HG03521 (cell line): ENCODE data around the gene RBAK.
A peak's percentile ranks its signal among the peaks of the same experiment; 100 is the strongest.
"Not testable (repeated sequence)": the region's sequence is repeated elsewhere in the genome, so short reads cannot be mapped to it uniquely, and the experiment has no call there.

ENCODE experiments used
- ATAC-seq: cut with Tn5 transposase; IDR thresholded peaks from one replicate; pipeline ENCODE4 v1.9.1; 2021; ENCODE audit warnings: mild to moderate bottlenecking, moderate library complexity; ENCODE audit not compliant: unreplicated experiment

RBAK gene

DNA sequence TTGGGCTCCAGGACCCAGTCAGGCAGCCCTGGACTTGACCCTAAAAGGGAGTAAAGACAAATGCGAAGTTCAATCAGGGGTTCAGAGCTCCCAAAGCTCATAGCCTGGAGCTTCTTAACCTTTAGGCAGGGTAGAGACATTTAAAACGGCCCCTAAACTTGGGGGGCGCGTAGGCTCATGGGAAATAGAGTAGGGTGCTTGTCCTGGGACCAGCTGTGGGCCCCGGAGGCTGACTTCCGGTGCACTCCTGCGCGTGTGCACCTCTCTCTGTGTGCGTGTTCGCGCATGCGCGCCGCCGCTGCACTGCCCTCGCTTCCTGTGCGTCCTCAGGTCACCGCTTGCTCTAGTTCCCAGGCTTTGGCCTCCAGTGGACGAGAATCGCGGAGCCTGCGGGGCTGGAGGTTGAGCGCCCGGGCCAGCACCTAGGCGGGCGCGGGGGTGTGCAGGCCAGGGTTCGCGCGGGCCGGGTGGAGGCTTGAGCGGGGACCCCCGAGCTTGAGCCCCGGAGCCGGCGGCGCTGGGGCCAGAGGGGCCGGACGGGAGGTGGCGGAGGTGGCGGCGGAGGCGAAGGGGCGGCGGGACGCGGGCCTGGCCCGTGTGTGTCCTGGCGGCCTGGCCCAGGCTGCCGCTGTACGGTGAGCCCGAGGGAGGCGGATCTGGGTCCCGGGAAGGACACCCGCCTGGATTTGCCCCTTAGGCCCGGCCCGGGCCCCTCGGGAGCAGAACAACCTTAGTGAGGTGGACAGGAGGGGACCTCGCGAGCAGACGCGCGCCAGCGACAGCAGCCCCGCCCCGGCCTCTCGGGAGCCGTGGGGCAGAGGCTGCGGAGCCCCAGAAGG is at the start of gene RBAK:
TSS of gene RBAK (plus strand) at position 303 of the 839 bp plus-strand sequence. CDS start 2,217 bp downstream, outside the sequence.
- peak; percentile 99 for ATAC-seq

DNA sequence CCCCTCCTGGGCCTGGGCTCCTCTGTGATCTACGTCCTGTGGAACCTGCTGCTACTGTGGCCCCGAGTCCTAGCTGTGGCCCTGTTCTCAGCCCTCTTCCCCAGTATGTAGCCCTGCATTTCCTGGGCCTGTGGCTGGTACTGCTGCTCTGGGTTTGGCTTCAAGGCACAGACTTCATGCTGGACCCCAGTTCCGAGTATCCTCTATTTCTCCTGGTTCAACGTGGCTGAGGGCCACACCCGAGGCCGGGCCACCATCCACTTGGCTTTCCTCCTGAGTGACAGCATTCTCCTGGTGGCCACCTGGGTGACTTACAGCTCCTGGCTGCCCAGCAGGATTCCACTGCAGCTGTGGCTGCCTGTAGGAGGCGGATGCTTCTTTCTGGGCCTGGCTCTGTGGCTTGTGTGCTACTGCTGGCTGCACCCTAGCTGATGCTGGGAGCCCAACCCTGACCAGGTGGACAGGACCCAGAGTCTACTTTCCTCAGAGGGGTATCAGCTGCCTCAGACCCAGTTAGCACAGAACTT is 48.9 kb upstream of the RBAK start:
- ATAC-seq = no peak

DNA sequence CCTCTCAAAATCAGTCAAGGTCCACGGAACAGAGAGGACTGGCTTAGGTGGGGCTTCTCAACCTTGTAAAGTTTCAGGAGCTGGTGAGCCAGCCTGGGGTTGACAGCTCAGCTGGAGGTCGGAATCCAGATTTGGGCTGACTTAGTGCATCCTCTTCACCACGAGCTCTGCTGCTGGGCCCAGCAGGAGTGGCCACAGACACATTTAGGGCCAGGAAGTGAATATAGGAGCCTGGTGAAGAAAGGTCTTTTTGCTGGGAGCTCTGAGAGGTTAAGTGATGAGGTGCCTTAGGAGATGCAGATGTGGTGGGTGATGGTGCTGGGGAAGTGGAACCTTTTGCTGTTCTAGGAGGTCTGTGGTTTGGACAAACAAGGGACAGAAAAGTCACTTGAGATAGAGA is 47.4 kb upstream of the RBAK start:
- no peak for ATAC-seq

- no peak for ATAC-seq
Measured at GRCh38 chr7:4998910-4999309, 46.8 kb upstream of the RBAK start.

GRCh38 chr7:4999369-4999950 is 46.2 kb upstream of the RBAK start:
- no peak for ATAC-seq

- no peak for ATAC-seq
Measured at GRCh38 chr7:5001003-5001402, 44.7 kb upstream of the RBAK start.

DNA sequence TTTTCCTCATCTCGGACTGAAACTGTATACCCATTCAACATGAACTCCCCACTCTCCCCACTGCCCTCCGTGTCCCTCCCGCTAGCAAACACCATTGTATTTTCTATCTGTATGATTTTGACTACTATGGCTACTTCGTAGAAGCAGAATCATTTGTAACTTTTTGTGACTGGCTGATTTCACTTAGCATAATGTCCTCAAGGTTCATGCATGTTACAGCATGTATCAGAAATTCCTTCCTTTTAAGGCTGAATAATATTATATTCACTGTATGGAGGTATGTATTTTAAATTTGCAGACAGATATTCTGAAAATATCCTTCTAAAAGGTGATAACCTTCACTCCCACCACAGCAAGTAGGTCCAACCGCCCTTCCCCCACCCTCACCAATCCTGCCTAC is 43.7 kb upstream of the RBAK start:
- no peak for ATAC-seq

- ATAC-seq = no peak
Measured at GRCh38 chr7:5005066-5005465, 40.6 kb upstream of the RBAK start.

GRCh38 chr7:5012985-5013384 is 32.7 kb upstream of the RBAK start:
- ATAC-seq = no peak

GRCh38 chr7:5015936-5016335 is 29.7 kb upstream of the RBAK start:
- ATAC-seq = not testable (repeated sequence)

DNA sequence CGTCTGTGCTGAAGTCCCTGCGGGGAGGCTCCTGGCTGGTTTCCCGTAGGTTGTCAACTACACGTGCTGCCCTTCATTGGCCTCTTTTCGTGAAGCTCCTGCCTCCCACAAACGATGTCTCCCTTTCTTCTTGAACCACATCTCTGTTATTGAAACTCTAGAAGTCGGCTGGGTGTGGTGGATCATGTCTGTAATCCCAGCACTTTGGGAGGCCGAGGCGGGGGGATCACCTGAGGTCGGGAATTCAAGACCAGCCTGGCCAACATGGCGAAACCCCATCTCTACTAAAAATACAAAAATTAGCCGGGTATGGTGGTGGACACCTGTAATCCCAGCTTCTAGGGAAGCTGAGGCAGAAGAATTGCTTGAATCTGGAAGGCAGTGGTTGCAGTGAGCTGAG is 28.0 kb upstream of the RBAK start:
- ATAC-seq = not testable (repeated sequence)

- ATAC-seq = no peak
Measured at GRCh38 chr7:5020098-5020497, 25.6 kb upstream of the RBAK start.

DNA sequence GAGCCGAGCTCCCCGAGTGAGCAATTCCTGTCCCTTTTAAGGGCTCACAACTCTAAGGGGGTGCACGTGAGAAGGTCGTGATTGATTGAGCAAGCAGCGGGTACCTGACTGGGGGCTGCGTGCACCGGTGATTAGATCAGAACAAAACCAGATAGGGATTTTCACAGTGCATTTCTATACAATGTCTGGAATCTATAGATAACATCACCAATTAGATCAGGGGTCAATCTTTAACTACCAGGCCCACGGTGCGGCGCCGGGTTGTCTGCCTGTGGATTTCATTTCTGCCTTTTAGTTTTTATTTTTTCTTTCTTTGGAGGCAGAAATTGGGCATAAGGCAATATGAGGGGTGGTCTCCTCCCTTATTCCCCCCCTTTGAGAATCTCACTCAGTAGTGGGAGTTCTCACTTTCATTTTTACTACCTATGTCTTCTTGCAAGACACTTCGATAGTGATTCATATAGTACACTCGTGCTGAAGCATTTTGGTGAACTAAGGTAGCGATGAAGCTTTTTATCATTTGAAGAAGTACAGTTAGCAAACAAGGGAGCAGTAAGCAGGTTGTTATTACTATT is 24.6 kb upstream of the RBAK start:
- not testable (repeated sequence) for ATAC-seq

GRCh38 chr7:5023626-5024025 is 22.0 kb upstream of the RBAK start:
- ATAC-seq = not testable (repeated sequence)

DNA sequence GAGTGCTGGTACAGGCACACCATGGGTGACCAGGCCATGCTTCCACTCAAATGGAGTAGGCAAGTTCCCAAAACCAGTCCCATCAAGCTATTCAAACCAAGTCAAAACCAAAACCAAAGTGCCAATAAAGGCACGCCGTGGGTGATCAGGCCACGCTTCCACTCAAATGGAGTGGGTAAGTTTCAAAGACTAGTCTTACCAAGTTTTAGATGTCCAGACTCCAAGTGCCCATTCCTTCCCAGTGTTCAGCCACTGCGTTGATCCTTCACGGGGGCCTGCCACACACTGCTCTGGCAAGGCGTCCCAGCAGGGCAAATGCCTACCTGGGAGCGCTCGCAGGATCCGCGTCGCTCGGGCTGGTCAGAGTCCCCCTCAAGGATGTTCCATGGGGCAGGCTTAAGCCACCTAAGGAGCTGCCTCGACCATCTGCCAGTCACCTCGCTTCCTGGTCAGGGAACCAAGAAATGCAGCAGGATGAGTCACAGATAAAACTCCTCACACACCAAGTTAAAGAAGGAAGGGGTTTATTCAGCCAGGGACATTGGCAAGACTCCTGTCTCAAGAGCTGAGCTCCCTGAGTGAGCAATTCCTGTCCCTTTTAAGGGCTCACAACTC is 17.8 kb upstream of the RBAK start:
- ATAC-seq = not testable (repeated sequence)

DNA sequence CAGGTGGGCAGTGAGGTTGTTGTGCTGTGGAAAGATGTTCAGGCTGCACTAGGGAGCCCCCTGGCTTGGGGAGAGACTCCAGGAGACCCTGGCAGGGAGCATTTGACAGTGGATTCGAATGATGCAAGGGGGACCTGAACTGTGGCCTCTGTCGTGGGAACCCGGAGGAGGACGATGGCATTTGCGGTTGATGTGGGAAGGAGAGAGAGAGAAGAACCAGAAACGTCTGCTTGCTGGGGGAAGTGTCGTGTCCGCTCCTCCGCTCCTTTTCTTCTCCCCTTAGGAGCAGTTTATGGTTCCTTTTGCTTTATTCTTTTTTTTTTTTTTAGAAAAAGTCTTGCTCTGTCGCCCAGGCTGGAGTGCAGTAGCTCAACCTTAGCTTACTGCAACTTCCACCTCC is 12.5 kb upstream of the RBAK start:
- not testable (repeated sequence) for ATAC-seq

DNA sequence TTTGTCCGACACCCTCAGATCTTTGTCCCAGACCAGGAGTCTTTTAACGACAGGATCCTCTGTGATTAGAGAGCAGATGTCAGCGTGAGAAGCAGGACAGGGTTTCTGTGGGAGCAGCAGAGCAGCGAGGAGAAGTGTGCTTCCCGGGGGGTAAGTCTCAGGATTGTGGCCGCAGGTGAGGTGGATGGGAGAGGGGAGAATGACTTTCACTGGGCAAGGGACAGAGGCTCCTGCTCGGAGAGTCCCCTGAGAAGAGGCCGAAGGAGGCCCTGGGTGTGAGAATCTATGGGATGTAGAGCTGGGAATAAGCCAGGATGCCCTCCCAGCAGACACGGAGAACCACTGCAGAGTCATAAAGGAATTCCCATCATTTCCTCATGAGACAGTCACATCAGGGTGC is 10.4 kb upstream of the RBAK start:
- no peak for ATAC-seq

DNA sequence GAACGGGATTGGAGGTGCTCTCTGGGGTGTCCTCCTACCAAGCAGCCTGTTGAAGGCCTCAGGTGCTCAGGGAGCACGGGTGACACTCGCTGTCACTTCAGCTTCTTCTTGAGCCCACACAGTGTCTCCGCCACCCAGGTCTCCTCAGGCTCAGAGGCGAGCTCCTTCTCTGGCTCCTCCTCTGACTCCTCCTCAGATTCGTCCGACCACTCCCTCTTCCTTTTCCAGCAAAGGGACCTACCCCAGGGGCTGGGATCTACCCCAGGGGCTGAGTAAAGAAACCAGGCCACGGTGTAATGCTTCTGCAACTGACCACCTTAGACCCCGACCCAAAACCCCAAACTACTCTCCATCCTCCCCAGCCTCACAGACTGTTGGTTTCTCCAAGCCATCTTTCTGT is 9.2 kb upstream of the RBAK start:
- ATAC-seq = no peak

DNA sequence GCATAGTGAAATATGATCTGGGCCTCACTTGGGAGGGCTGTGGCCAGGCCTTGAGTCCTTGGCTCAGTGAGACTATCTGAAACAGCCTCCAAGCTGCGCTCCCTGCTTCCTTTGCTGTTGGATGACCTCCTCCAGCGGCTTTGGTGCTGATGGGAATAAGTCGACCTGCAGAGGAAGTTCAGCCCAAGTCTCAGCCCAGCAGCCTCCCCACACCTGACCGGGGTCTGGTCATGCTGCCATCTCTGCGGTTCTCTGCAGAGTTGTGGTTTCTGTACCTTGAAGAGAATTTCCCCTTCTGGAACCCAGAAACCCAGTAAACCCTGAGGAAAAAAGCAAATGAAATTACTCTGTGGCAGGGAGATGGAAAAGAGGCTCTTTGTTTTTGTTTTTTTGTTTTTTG is 4.6 kb upstream of the RBAK start:
- no peak for ATAC-seq

DNA sequence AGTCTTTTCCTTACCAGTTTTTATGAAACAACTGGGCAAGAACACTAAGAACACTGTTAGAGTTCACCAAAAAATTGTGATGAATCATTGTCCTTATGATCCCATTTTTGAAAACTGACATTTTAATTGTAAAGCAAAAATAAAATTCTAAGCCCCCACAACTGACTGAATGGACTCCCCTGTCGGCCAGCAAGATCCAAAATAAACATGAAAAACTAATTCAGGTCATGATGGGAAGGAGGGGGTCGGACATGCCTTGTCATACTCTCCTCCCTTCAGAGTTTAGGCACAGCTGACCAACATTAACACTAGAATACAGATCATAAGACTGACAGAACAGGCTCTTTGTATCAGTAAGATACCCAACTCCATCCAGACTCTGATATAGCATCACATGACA is 2.0 kb upstream of the RBAK start:
- no peak for ATAC-seq

GRCh38 chr7:5046397-5046732 is 705 bp downstream of the RBAK start:
- peak; percentile 14 for ATAC-seq

GRCh38 chr7:5047127-5047526 is 1.5 kb downstream of the RBAK start:
- not testable (repeated sequence) for ATAC-seq
